ENCODE measurements around the gene SRSF5.

SRSF5 gene

DNA sequence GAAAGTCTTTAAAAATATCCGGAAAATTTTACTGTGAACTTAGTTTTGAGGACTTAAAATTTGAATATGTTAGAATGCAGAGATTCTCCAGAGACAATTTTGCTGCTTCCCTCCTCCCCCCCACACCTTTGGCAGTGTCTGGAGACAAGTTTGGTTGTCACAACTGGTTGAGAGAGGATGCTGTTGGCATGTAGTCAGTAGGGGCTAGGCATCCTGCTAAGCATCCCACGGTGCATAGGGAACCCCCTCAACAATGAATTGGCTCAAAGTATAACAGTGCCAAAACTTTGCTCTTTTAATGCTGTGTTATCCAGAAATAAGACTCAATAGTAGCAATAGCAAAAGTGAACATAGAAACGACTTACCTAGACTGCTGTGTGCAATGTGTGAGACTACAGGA is 3.6 kb downstream of the SRSF5 start:
- DNase-seq (ENCODE audit: low spot score), result no peak

DNA sequence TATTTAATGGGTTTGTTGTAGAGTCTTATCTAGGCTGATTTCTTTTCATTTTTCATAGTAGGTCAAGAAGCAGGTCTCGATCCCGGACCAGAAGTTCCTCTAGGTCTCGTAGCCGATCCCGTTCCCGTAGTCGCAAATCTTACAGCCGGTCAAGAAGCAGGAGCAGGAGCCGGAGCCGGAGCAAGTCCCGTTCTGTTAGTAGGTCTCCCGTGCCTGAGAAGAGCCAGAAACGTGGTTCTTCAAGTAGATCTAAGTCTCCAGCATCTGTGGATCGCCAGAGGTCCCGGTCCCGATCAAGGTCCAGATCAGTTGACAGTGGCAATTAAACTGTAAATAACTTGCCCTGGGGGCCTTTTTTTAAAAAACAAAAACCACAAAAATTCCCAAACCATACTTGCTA is 4.2 kb downstream of the SRSF5 start:
- no peak for DNase-seq (ENCODE audit: low spot score)

- no peak for DNase-seq (ENCODE audit: low spot score)
Measured at GRCh38 chr14:69772082-69773017, 5.4 kb downstream of the SRSF5 start.

- DNase-seq (ENCODE audit: low spot score), result no peak
Measured at GRCh38 chr14:69773571-69774276, 6.8 kb downstream of the SRSF5 start.

GRCh38 chr14:69775012-69775411 is 8.1 kb downstream of the SRSF5 start:
- DNase-seq (ENCODE audit: low spot score), result no peak

GRCh38 chr14:69776875-69777453 is 10.0 kb downstream of the SRSF5 start:
- no peak for DNase-seq (ENCODE audit: low spot score)

- no peak for DNase-seq (ENCODE audit: low spot score)
Measured at GRCh38 chr14:69779088-69779487, 12.1 kb downstream of the SRSF5 start.

GRCh38 chr14:69780092-69780491 is 13.2 kb downstream of the SRSF5 start:
- no peak for DNase-seq (ENCODE audit: low spot score)

GRCh38 chr14:69780952-69781351 is 14.0 kb downstream of the SRSF5 start:
- DNase-seq (ENCODE audit: low spot score), result no peak

DNA sequence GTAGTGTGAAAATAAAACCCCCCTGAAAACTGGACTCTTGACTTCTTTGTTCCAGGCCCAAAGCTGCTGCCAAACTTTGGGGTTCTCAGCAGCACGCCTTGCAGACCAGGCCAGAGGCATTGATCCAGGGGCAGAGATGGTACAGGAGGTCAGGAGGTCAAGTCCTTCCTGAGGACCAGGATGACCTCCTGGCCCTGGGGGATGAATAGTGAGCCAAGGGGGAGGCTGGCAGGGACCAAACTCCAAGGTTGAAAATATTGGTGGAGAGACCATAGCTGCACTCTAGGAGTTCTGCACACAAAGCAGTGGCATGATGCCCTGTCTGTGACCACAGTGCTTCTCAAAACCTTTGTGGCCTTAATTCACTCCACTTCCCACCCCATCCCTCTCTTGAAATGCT is 18.0 kb downstream of the SRSF5 start:
- DNase-seq (ENCODE audit: low spot score), result no peak

GRCh38 chr14:69786603-69787002 is 19.7 kb downstream of the SRSF5 start:
- no peak for DNase-seq (ENCODE audit: low spot score)

DNA sequence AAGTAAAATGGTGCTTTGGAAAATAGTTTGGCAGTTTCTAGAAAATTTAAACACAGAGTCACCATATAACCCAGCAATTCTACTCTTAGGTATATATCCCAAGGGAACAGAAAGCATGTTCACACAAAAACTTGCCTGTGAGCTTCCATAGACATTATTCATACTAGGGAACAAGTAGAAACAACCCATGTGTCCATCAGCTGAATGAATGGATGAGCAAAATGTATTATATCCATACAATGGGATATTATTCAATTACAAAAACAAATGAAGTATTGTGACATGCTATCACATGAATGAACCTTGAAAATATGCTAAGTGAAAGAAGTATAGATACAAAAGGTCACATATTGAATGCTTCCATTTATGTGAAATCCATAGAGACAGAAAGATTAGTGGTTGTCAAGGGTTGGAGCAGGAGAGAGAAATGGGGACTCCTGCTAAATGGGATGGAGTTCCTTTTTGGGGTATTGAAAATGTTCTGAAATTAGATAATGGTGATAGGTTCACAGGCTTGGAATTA is 22.2 kb downstream of the SRSF5 start:
- no peak for DNase-seq (ENCODE audit: low spot score)

DNA sequence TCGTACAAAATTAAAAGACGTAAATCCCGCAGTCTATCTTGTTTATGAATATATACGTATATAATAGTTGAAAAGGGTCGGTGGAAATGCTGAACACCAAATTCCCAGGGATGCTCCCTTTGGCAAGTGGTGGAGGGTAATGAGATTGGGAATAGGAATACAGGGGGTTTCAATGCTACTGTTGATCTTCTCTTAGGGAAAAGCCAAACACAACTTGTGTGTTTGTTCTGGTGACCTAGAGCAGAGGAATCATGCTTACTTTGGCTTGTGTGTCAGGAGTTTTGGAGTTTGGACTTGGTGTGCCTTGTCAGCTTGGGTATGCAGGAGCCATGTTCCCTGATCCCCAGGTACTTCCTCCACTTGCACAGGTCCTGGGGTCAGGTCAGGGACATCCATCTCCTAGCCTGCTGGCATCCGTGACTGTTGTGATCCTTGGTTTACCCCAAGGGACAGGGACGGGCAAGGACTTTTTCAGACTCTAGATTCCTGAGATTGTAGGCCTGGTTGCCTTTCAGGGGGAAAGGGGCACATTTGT is 26.0 kb downstream of the SRSF5 start:
- DNase-seq (ENCODE audit: low spot score), result no peak

DNA sequence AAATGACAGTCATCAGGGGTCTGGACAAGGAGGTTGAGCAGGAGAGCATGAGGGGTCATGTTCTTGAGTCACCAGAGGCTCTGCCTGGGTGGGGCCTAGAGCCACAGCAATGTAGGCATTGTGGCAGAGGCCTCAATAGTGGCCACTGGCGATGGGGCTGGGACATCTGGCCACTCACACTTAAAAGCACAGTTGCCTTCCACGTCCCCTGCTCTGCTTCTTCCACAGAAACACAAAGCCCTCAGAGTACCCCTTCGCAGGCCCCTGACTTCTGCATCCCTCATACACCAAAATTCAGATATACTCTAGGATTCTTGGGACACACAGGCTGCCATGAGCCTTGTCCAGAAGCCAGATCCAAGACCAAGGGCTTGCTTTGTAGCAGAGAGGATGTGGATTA is 27.8 kb downstream of the SRSF5 start:
- DNase-seq (ENCODE audit: low spot score), result no peak

DNA sequence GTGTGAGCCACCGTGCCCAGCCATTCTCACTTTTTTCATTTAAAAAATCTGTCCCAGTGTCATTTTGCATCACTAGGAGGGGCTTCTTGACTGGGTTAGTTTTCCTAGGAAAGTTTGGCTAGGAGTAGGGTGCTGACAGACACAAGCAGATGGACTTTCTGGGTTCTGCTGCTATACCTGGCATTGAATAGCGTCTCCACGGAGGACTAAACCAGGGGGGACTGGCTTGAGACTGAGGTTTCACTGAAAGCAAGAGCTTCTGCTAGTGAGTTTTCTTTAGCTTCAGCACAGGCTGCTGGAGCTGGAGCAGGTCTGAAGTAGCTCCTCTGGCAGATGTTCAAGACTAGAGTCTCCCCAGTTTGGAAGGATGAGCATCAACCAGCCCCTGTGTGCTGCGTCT is 28.7 kb downstream of the SRSF5 start:
- no peak for DNase-seq (ENCODE audit: low spot score)

DNA sequence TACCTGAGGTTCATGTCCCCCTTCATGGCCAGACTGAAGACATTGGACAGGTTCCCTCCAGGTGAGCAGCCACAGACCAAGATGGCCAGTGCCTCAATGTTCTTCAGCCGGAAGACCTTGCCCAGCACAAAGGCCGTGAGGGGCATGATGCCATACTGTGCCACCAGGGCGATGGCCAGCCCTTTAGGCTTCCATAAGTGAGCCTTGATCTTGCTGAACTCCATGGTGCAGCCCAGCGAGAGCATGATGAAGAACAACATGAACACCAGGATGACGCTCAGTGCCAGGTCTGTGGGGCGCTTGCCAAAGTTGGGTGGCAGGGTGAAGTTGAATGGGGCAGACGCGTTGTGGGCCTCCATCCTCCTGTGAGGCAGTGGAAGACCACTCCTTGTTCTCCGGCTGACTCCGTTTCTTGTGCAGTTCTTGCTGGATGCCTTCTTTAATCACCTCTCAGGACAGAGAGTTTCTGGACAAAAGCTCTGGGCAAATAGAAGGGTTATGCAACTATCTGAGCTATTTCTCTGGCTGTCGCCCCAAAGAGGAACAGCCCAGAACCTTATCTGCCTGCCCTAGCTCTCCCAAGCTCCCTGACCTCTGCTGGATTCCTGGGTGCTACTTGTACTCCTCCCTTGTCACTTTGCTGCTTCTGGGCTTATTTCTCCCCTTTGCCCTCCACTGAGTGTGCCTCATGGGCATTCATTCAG is 30.0 kb downstream of the SRSF5 start, which contains the start of gene SLC10A1:
Gene SLC10A1 (minus strand): TSS at position 445 of the 704 bp plus-strand sequence. CDS start 86 bp downstream, at position 359.
- DNase-seq (ENCODE audit: low spot score), result no peak

- no peak for DNase-seq (ENCODE audit: low spot score)
Measured at GRCh38 chr14:69797573-69798338, 30.8 kb downstream of the SRSF5 start.

- no peak for DNase-seq (ENCODE audit: low spot score)
Measured at GRCh38 chr14:69798339-69798735, 31.4 kb downstream of the SRSF5 start.

DNA sequence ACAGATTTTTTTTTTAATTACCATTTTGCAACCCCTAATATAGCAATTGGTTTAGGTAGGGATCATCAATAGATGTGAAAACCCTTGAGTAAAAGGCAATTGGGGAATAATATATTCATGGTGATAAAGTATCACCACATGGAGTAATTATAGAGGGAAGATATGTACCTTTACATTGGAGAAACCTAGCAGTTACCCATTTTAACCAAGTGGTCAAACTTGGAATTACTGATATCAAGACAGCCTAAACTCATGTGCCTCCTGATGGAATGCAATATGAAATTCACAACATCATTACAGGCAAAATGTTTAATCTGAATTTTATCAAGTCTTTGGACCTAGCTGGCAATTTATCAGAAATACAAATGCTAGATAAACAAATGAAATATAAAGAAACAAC is 36.8 kb downstream of the SRSF5 start:
- DNase-seq (ENCODE audit: low spot score), result no peak

- DNase-seq (ENCODE audit: low spot score), result no peak
Measured at GRCh38 chr14:69804902-69805301, 38.0 kb downstream of the SRSF5 start.

DNA sequence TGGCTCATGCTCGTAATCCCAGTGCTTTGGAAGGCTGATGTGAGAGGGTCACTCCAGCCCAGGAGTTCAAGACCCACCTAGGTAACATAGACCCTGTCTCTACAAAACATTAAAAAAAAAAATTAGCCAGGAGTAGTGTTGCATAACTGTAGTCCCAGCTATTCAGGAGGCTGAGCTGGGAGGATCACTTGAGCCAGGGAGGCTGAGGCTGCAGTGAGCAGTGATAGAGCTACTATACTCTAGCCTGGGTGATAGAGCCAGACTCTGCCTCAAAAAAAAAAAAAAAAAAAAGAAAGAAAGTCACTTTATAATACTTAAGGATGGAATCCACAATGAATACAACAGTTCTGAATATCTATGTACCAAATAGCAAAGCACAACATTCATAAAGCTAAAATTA is 40.2 kb downstream of the SRSF5 start:
- DNase-seq (ENCODE audit: low spot score), result no peak
